Muscle layer of colon (tissue), 2 donors: ENCODE data around the gene PICK1.

Source experiments
- H3K27ac ChIP-seq: one replicate; pipeline ENCODE4 v1.7.0; 2013; ENCODE audit warnings: low read depth, mild to moderate bottlenecking, low read length, moderate library complexity
- H3K27me3 ChIP-seq, 2 donors: one replicate each; pipeline ENCODE4 v1.7.0; 2013; ENCODE audit warnings: low read length in 2 of 2, mild to moderate bottlenecking in 2 of 2; ENCODE audit not compliant: insufficient read depth in 2 of 2, control insufficient read depth in 1 of 2
- H3K36me3 ChIP-seq: one replicate; pipeline ENCODE4 v1.7.0; 2013; ENCODE audit warnings: mild to moderate bottlenecking, low read length; ENCODE audit not compliant: insufficient read depth
- H3K4me1 ChIP-seq: one replicate; pipeline ENCODE4 v1.7.0; 2013; ENCODE audit warnings: mild to moderate bottlenecking, low read length; ENCODE audit not compliant: insufficient read depth
- H3K4me3 ChIP-seq, 2 donors: one replicate each; pipeline ENCODE4 v1.7.0; 2013; ENCODE audit warnings: low read length in 2 of 2, low read depth in 1 of 2, mild to moderate bottlenecking in 1 of 2, moderate library complexity in 1 of 2
- H3K9ac ChIP-seq: one replicate; pipeline ENCODE4 v1.7.0; 2013; ENCODE audit warnings: low read length
- H3K9me3 ChIP-seq: one replicate; pipeline ENCODE4 v1.7.0; 2013; ENCODE audit warnings: mild to moderate bottlenecking, low read length
- donor health status: abdominal sarcoma.
- donor health status: Adenocarcinoma of cecum.

PICK1 gene

DNA sequence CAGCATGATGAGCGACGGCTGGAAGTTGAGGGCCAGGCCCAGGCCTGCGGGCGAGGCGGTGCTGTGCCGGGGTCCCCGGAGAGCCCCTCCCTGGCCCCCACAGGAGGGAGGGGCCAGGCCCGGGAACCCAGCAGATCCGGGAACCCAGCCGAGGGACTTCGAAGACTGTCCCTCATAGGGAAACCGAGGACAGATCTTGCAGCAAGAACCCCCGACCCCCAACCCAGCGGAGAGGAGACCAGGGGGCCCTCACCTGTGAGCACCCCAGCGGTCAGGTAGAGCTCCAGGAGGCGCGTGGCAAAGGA is 24.4 kb downstream of the PICK1 start:
- Histone ChIP-seq H3K9ac (no peak overlapping the region), H3K27ac (no peak overlapping the region), H3K4me3 (peak overlapping the region in 1 of 2 donors; percentile 23), H3K36me3 (no peaks in the 10 kb centered on the region), H3K9me3 (no peaks in the 10 kb centered on the region), H3K4me1 (peaks cover 7% of the 10 kb centered on the region), H3K27me3 (peaks cover 3 to 45% of the 10 kb centered on the region in 2 donors)

DNA sequence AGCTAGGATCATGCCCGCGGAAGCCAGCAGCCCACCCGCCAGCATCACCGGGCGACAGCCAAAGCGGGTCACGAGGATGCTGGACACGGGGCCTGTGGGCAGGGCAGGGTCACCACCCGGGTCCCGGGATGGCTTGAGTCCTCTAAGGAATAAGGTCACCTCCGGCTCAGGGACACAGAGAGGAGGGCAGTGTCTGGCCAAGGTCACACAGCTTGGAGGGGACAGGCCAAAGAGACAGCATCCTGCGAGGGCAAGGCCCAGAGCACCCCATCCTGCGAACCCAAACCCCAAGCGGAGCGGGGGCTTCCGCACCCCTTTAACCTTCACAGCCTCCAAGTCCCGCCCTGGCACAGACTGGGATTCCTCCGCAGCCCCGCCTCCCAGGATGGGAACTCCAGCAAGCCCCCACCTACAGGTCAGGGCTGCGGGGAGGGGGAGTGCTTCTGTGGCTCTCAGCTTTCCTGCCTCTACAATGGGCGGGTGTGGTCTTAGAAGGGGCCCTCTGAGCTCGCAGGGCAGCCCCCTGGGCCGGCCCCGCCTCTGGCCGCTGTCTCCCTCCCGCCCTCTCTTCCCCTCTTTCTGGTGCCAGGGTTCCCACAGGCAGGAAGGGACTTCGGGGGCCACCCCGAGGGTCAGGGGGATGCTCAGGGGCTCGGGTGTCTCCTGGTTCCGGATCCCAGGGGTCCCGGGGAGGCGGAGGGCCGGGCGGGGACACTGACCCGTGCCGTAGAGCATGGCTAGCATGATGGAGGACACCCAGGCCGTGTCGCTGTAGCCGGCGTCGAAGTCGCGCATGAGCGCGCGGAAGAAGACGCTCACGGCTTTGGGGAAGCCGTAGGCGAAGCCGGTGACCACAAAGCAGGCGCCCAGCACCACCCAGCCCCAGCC is 25.0 kb downstream of the PICK1 start:
- Histone ChIP-seq H3K4me3 (peak overlapping the region; percentile 7 to 23), H3K27me3 (peaks cover 3 to 45% of the 10 kb centered on the region in 2 donors), H3K27ac (no peak overlapping the region), H3K36me3 (no peaks in the 10 kb centered on the region), H3K9ac (no peak overlapping the region), H3K9me3 (no peaks in the 10 kb centered on the region), H3K4me1 (peaks cover 7% of the 10 kb centered on the region)

DNA sequence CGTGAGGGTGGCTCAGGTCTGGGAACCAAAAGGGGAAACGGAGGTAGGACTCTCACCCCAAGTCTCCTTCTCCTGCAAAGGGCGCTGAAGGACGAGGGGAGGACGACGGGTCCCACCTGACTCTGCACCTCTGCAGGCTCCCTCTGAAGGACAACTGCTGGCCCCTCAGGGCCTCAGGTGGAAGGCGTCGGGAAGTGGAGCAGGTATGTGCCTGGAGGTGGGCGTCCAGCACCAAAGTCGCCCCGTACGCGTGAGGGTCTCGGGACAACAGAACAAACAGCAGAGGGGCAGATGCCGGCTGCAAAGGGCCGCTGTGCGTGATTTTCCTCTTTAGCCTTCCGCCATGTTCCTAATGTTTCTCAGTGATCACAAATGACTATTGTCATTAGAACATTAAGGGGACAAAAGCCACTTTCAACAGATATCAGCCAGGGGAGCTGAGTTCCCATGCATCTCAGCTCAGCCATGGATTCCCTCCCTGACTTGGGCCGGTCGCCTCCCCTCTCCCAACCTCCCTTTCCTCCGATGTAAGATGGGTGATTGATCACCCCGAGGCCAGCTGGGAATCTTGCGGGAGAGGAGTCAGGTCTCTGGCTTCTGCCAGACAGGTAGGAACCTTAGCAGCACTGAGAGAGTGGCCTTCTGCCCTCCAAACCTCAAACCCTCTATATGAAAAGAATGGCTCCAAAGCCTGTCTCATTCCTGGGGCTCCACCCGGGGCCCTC is 25.9 kb downstream of the PICK1 start:
- no peak overlapping the region for H3K4me3 ChIP-seq
- peaks cover 3 to 50% of the 10 kb centered on the region in 2 donors for H3K27me3 ChIP-seq
- H3K27ac ChIP-seq: no peak overlapping the region
- no peaks in the 10 kb centered on the region for H3K9me3 ChIP-seq
- H3K9ac ChIP-seq: no peak overlapping the region
- no peaks in the 10 kb centered on the region for H3K36me3 ChIP-seq
- H3K4me1 ChIP-seq: peaks cover 7% of the 10 kb centered on the region

DNA sequence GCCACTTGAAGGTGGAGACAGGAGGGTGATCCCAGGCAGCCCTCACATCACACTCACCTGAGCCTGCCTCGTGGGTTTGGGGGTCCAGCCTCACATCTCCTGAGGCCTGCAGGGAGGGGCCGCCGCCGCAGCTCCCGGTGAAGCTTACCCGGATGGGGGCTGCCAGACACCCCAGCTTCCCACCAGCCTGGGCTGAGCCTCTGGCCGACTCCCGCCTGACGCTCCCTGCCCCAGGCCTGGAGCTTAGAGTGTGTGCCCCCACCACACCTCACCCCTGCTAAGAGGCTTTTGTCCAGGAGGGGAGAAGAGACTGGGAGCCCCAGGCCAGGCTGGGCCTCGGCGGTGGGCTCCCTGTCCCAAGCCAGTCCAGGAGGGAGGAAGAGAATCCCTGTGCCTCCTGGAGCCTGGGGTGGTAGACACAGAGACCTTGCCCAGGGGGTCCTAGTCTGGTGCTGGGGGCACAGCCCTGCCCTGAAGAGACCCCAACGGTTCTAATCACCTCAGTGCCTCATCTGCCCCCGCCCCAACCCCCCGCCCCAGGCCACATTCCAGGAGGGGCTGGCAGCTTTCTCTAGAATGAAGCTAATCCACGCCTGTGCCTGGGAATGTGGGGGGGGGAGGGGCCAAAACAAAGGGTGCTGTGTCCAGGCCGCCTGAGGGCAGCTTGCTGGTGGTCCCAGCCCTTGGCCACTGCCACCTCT is 26.9 kb downstream of the PICK1 start, which contains the start of gene SLC16A8:
Gene SLC16A8, minus strand, starts transcription at position 254 of the 701 bp plus-strand sequence. CDS start 1,311 bp downstream, outside the sequence.
- H3K27ac ChIP-seq: no peak within 1 kb of the TSS

DNA sequence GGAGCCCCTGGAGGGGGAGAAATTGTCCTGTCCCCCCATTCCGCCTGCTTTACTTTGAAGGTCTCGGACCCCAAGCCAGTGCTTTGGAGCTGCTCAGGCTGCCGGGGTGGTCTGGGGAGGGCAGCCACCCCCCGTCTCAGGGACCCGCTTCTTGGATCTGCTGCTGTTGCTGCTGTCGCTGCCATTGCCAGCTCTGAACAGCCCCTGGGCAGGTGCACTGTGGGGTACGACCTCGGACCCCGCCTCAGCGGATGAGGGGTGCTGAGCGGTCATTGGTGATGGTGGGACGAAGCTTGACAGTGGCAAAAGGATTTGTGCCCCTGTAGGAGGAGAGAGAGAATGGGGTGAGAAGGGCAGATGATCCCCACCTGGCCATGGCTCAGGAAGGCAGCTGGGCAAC is 27.9 kb downstream of the PICK1 start:
- H3K27ac ChIP-seq: no peak overlapping the region
- peaks cover 3 to 60% of the 10 kb centered on the region in 2 donors for H3K27me3 ChIP-seq
- H3K36me3 ChIP-seq: no peaks in the 10 kb centered on the region
- H3K4me1 ChIP-seq: peaks cover 7% of the 10 kb centered on the region
- H3K9ac ChIP-seq: no peak overlapping the region
- H3K4me3 ChIP-seq: no peak overlapping the region
- H3K9me3 ChIP-seq: no peaks in the 10 kb centered on the region

More for the DNA sequence above, 26.9 kb downstream of the PICK1 start, which contains the start of gene SLC16A8:
- no peak within 1 kb of the TSS for H3K4me3 ChIP-seq
- peaks cover 3 to 58% of the 10 kb centered on the region in 2 donors for H3K27me3 ChIP-seq
- peaks cover 7% of the 10 kb centered on the region for H3K4me1 ChIP-seq
- H3K9me3 ChIP-seq: no peaks in the 10 kb centered on the region
- no peak within 1 kb of the TSS for H3K9ac ChIP-seq
- H3K36me3 ChIP-seq: no peaks in the 10 kb centered on the region

DNA sequence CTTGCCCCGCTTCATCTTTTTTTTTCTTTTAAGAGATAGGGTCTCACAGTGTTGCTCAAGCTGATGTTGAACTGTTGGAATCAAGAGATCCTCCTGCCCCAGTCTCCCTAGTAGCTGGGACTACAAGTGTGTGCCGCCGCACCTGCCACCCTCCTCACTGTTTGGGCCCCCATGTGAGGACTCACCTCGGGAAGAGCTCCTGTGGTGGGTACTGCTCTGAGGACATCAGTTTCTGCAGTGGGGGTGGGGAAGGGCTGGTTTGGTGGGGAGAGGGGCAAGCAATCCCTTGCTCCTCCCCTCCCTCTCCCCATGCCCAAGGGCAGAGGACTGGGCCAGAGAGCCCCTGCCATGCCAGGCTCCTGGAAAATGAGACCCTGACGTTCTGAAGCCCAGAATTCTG is 28.3 kb downstream of the PICK1 start:
- Histone ChIP-seq H3K4me3 (no peak overlapping the region), H3K36me3 (no peaks in the 10 kb centered on the region), H3K27me3 (peaks cover 3 to 60% of the 10 kb centered on the region in 2 donors)

DNA sequence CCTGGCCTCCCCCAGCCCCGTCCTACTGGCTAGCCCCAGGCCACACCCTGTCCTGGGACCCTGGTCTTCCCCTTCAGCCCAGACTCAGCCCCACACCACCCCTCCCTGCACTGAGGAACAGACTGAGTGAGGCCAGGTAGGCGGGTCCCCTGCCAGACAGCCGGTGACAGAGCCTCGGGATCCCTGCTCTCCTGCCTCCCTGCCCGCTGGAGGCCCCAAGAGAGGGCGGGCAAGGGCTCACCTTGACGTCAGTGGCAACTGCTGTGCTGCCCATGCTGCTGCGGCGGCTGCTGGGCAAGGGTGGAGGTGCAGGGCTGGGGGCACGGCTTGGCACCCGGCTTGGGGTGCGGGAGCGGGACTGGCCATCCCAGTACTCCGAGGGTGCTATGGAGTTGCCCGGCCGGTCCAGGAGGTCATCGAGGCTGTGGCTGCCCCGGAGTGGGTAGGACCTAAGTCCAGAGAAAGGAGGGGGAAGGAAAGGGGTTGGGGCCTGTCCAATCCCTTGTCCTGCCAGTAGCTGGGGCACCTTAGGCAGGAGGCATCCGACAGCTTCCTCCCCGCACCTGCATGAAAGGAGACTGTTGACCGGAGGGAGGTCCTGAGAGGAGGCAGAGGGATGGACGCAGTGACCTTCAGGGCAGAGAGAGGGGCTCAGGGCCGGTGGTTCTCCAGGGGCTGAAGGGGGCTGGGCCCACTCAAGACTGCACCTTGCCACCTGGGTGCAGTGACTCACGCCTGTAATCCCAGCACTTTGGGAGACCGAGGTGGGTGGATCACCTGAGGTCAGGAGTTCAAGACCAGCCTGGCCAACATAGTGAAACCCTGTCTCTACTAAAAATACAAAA is 29.0 kb downstream of the PICK1 start:
- no peaks in the 10 kb centered on the region for H3K9me3 ChIP-seq
- H3K9ac ChIP-seq: no peak overlapping the region
- H3K27ac ChIP-seq: no peak overlapping the region
- H3K4me3 ChIP-seq: no peak overlapping the region
- no peaks in the 10 kb centered on the region for H3K36me3 ChIP-seq
- peaks cover 7% of the 10 kb centered on the region for H3K4me1 ChIP-seq
- H3K27me3 ChIP-seq: peaks cover 3 to 54% of the 10 kb centered on the region in 2 donors

More for the DNA sequence above, 28.3 kb downstream of the PICK1 start:
- Histone ChIP-seq H3K27ac (no peak overlapping the region), H3K9ac (no peak overlapping the region), H3K4me1 (peaks cover 7% of the 10 kb centered on the region), H3K9me3 (no peaks in the 10 kb centered on the region)

DNA sequence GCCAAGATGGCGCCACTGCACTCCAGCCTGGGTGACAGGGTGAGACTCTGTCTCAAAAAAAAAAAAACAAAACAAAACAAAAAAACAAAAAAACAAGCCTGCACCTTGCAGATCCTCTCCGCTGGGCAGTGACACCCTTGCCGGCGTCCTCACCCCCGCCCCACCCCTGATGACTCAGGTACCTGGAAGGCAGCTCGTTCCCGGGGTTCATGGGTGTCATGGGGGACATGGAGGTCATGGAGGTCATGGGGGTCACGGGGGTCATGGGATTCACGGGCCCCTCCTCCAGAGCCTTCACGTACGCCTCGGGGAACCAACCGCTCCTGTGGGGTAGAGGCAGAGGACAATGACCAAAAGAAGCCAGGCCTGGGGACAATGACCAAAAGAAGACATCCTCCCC is 29.7 kb downstream of the PICK1 start:
- H3K4me3 ChIP-seq: no peak overlapping the region
- H3K27me3 ChIP-seq: peaks cover 3 to 48% of the 10 kb centered on the region in 2 donors
- no peaks in the 10 kb centered on the region for H3K9me3 ChIP-seq
- H3K36me3 ChIP-seq: no peaks in the 10 kb centered on the region
- H3K4me1 ChIP-seq: peaks cover 1% of the 10 kb centered on the region
- no peak overlapping the region for H3K9ac ChIP-seq
- no peak overlapping the region for H3K27ac ChIP-seq

DNA sequence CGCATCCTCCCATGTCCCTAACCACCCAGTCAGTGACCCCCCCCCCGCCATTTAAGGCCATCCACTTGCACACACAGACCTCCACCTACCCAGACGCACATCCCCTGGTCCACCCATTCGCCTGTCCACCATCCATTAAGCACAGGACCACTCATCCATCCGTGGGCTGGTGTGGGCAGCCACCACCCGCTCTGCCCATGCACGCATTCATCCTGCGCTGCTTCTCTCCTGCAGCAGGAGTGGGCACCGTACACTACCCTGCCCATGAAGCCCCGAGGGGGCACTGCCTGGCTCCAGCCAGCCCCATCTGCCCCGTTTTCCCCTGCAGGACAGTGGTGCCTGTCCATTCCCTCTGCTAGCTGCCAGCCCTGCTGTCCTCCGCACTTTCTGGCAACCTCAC is 30.7 kb downstream of the PICK1 start:
- no peak overlapping the region for H3K4me3 ChIP-seq
- no peaks in the 10 kb centered on the region for H3K9me3 ChIP-seq
- H3K36me3 ChIP-seq: no peaks in the 10 kb centered on the region
- no peak overlapping the region for H3K9ac ChIP-seq
- H3K27ac ChIP-seq: no peak overlapping the region
- peaks cover 3 to 39% of the 10 kb centered on the region in 2 donors for H3K27me3 ChIP-seq
- no peaks in the 10 kb centered on the region for H3K4me1 ChIP-seq

DNA sequence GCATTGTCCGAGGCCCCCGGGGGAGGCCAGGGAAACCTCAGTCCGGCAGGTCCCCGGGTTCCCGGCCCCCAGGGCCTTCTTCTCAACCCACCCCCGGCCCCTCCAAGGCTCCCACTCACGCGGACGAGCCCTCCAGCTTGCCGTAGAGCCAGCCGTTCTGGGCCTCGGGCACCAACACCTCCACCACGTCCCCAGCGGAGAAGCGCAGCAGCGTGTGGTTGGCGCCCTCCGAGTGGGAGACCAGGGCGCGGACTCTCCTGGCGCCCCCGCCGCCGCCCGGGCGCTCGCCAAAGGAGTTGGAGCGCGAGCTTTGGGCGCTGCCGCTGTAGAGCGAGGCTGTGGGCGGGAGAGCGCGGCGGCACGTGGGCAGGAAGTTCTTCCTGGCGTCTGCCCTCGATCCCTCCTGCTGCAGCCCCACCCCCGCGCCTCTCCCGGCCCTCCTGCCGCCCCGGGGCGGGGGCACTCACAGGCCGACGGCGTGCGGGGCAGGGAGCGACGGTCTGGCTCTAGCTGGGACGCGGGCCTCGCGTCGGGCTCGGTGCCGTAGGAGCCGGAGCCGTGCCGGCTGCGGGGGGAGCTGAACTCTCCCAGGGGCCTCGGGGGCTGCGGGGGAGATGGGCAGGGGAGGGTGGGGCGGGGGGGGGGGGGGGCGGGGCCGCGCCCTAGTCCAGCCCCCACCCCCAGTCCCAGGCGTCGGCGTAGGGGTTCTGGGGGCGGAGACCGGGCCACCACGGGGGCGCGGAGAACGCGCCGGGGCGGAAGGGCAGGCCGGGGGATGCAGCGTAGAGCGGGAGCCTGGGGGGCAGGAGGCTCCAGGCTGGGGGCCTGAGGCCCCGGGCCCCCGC is 31.6 kb downstream of the PICK1 start:
- no peak overlapping the region for H3K9ac ChIP-seq
- no peaks in the 10 kb centered on the region for H3K4me1 ChIP-seq
- peaks cover 0 to 29% of the 10 kb centered on the region in 2 donors for H3K27me3 ChIP-seq
- no peaks in the 10 kb centered on the region for H3K9me3 ChIP-seq
- H3K36me3 ChIP-seq: no peaks in the 10 kb centered on the region
- H3K27ac ChIP-seq: no peak overlapping the region
- H3K4me3 ChIP-seq: no peak overlapping the region
